Rectal smooth muscle tissue (tissue), 1 donor: ENCODE results near the gene SLC16A9.

Experiments used
- H3K27ac ChIP-seq: one replicate; pipeline ENCODE4 v1.7.0; 2013; ENCODE audit warnings: low read depth, low read length, inconsistent platforms
- H3K27me3 ChIP-seq: one replicate; pipeline ENCODE4 v1.7.0; 2013; ENCODE audit warnings: low read length; ENCODE audit not compliant: control insufficient read depth, insufficient read depth
- H3K36me3 ChIP-seq: one replicate; pipeline ENCODE4 v1.7.0; 2013; ENCODE audit warnings: low read length; ENCODE audit not compliant: control insufficient read depth, insufficient read depth
- H3K4me1 ChIP-seq: one replicate; pipeline ENCODE4 v1.7.0; 2013; ENCODE audit warnings: low read length; ENCODE audit not compliant: control insufficient read depth, insufficient read depth
- H3K4me3 ChIP-seq: one replicate; pipeline ENCODE4 v1.7.0; 2013; ENCODE audit warnings: low read length
- H3K9ac ChIP-seq: one replicate; pipeline ENCODE4 v1.7.0; 2013; ENCODE audit warnings: low read length

The SLC16A9 gene

DNA sequence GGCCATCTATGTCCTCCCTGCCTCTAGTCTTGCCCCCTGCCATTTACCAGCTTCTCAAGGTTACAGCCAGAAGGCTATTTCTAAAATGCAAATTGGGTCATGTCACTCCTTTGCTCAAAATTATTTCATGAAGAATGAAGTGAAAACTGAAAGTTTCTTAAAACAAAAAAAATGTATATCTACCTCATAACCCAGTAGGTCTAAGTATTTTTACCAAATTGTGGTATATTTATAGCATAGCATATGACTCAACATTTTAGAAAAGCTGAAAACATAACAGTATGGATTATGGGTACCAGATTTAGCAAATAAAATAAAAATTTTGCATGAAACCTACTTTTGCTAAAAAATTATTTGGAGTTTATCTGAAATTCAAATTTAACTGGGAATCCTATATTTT is 78.4 kb downstream of the SLC16A9 start:
- no peak overlapping the region for H3K27ac ChIP-seq
- H3K4me1 ChIP-seq: no peaks in the 10 kb centered on the region
- no peak overlapping the region for H3K4me3 ChIP-seq
- no peaks in the 10 kb centered on the region for H3K27me3 ChIP-seq
- H3K36me3 ChIP-seq: no peaks in the 10 kb centered on the region
- H3K9ac ChIP-seq: no peak overlapping the region

DNA sequence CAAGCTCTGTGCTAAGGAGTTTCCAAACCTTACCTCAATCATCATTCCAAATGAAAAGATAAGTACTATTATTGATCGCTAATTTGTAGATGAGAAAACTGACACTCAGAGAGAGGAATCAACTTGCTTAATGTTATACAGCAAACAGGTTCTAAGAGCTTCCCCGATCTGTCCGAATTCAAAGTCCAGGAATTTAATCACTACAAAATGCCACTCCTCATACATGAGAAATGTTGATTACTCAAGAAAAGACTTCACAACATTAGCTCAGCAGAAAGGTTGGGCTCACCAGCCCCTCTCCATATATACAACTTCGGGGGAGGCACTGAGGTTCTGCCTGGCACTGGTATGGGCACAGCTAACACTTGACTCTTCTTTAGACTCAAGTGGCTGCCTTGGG is 80.7 kb downstream of the SLC16A9 start:
- Histone ChIP-seq H3K27ac (no peak overlapping the region), H3K9ac (no peak overlapping the region), H3K4me1 (no peaks in the 10 kb centered on the region), H3K36me3 (no peaks in the 10 kb centered on the region), H3K4me3 (no peak overlapping the region), H3K27me3 (no peaks in the 10 kb centered on the region)

DNA sequence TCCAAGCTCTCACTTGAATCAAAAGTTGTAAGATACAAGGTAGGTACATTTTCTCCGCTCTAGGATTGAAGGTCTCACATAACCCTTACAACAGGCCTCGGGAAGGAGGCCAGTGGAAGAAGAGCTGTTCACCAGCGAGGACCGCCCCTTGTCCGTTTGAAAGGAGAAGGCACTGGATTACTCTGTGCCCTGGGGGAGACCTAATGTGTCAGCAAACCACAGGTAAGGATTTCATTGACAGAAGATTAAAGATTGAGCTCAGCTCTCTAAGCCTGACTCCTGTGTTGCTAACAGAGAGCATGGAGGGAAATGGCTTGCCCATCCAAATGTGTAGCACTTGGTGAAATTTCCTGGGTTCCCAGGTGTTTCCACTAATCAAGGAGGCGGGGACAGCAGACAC is 81.2 kb downstream of the SLC16A9 start:
- Histone ChIP-seq H3K4me3 (no peak overlapping the region), H3K36me3 (no peaks in the 10 kb centered on the region), H3K9ac (no peak overlapping the region), H3K4me1 (no peaks in the 10 kb centered on the region), H3K27me3 (no peaks in the 10 kb centered on the region), H3K27ac (no peak overlapping the region)

DNA sequence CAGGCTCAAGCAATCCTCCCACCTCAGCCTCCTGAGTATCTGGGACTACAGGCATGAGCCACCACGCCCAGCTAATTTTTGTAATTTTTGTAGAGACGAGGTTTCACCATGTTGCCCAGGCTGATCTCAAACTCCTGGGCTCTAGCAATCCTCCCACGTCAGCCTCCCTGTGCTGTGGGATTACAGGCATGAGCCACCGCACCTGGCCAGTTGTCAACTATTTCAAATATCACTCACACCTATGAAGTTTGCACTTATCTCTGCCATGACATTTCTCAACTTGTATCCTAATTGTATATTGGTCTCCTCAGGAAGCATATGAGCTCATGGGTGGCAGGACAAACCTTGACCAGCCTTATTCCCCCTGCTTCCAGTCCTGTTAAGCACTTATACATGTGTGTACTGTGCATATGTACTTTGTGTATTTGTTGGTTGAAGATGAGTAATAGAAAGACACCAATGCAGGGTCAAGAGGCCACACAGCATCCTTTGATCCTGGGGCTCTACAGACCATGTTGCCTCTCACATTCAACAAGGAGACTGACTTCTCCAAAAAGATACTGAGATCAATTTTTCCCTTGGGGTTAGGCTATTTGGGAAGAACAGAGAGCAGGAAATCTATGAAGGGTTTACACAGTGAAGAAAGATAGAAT is 82.2 kb downstream of the SLC16A9 start:
- no peaks in the 10 kb centered on the region for H3K36me3 ChIP-seq
- no peak overlapping the region for H3K4me3 ChIP-seq
- H3K4me1 ChIP-seq: no peaks in the 10 kb centered on the region
- no peak overlapping the region for H3K9ac ChIP-seq
- no peaks in the 10 kb centered on the region for H3K27me3 ChIP-seq
- no peak overlapping the region for H3K27ac ChIP-seq

DNA sequence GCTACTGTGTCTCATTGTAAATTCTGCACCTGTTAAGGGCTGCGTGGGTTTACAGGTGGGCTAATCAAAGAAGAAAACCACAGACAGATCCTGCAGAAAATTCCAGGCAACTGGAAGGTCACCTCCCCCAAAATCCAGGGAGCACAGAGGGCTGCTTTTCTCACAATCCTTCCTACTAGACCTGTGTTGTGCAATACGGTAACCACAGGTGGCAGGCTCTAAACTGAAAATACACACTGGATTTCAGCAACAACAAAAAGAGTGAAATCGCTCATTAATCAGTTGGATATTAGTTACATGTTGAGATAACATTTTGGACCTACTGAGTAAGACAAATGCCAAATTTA is 83.2 kb downstream of the SLC16A9 start:
- Histone ChIP-seq H3K27ac (no peak overlapping the region), H3K9ac (no peak overlapping the region), H3K4me3 (no peak overlapping the region), H3K4me1 (no peaks in the 10 kb centered on the region), H3K27me3 (no peaks in the 10 kb centered on the region), H3K36me3 (no peaks in the 10 kb centered on the region)

DNA sequence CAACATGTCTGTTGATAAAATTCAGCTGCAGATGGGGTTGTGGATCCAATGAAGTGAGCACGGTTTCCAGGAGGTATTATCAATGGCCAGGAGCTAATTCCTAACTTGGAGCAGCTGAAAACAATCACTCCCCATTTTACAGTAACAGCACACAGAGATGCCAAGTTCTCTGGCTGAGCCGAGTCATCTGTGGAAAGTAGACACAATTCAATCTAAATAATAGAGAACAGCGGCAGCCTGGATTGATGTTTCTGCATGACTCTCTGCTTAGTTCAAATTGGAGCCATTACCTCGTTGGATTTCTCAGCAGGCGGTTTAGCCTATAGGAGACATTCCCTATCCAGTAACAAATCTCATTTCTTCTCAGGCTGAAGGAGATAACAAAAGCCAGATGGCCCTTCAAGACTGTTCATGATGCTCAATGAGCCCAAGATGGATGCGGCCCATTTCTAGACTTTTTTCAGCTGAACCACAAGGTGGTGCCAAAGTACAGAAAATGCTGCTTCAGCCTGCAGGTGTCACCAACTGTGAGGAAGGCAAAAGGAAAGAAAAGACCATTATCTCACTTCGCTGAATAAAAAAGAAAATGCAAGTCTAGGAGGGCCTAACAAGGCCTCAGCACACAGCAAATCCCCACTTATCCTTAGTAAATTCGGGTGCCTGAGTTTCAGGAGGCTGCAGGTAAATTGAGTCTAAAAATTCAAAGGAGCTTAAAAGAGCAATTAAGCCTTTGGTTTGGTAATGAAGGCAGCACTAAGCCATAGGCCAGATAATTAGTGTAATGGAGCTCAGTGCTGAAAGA is 83.7 kb downstream of the SLC16A9 start:
- no peaks in the 10 kb centered on the region for H3K27me3 ChIP-seq
- H3K4me1 ChIP-seq: no peaks in the 10 kb centered on the region
- no peak overlapping the region for H3K4me3 ChIP-seq
- H3K36me3 ChIP-seq: no peaks in the 10 kb centered on the region
- H3K27ac ChIP-seq: no peak overlapping the region
- no peak overlapping the region for H3K9ac ChIP-seq

DNA sequence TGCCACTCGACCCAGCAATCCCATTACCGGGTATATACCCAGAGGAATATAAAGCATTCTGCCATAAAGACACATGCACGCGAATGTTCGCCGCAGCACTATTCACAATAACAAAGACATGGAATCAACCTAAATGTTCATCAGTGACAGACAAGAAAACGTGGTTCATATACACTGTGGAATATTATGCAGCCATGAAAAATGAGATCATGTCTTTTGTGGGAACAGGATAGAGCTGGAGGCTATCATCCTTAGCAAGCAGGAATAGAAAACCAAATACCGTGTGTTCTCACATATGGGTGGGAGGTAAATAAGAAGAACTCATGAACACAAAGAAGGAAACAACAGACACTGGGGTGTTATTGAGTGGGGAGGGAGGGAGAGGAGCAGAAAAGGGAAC is 84.7 kb downstream of the SLC16A9 start:
- Histone ChIP-seq H3K4me3 (no peak overlapping the region), H3K4me1 (no peaks in the 10 kb centered on the region), H3K27me3 (no peaks in the 10 kb centered on the region), H3K36me3 (no peaks in the 10 kb centered on the region), H3K27ac (no peak overlapping the region), H3K9ac (no peak overlapping the region)

DNA sequence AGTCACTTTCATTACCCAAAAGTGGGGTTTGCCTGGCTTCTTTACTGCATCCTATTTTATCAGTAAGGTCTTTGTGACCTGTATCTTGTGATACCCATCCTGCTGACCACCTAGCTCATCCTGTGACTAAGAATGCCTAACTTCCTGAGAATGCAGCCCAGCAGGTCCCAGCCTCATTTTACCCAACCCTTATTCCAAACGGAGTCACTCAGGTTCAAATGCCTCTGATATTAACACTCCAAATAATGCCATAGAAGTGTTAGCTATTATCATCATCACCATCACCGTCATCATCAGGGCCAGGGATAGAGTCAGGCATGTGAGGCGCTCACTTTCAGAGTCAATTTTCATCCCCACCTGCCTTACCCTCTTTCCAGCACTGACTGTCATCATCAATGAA is 85.5 kb downstream of the SLC16A9 start:
- H3K9ac ChIP-seq: no peak overlapping the region
- no peak overlapping the region for H3K27ac ChIP-seq
- no peaks in the 10 kb centered on the region for H3K4me1 ChIP-seq
- no peaks in the 10 kb centered on the region for H3K36me3 ChIP-seq
- H3K4me3 ChIP-seq: no peak overlapping the region
- no peaks in the 10 kb centered on the region for H3K27me3 ChIP-seq

DNA sequence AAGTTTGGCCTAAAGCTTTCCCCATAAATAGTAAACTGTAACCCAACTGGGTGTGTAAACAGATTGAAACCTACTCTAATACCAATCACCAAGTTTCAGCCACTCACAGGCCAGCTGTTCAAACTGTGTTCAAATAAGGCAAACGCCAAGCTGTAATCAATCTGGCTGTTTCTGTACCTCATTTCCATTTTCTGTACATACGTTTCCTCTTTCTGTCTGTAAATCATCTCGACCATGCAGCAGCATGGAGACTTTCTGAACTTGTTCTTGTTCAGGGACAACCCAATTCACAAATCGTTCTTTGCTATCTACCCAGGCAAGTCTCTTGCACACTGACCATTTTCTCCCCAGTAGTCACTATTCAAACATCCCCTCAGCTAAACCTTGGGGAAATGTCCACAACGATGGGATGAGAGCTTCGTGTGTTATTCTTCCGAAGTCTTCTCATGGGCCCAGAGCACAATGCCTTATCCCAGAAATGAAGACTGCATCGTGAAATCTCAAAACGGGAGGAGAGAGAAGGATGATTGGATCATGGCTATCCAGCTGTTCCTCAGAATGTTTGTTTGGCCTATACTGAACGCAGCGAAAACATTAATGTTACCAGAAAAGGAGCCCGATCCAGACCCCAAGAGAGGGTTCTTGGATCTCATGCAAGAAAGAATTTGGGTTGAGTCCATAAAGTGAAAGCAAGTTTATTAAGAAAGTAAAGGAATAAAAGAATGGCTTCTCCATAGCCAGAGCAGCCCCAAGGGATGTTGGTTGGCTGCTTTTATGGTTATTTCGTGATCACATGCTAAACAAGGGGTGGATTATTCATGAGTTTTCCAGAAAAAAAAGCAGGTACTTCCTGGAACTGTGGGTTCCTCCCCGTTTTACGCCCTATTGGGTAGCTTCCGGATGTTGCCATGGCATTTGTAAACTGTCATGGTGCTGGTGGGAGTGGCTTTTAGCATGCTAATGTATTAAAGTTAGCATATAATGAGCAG is 86.2 kb downstream of the SLC16A9 start:
- Histone ChIP-seq H3K9ac (no peak overlapping the region), H3K36me3 (no peaks in the 10 kb centered on the region), H3K27me3 (no peaks in the 10 kb centered on the region), H3K4me1 (no peaks in the 10 kb centered on the region), H3K4me3 (no peak overlapping the region), H3K27ac (no peak overlapping the region)

DNA sequence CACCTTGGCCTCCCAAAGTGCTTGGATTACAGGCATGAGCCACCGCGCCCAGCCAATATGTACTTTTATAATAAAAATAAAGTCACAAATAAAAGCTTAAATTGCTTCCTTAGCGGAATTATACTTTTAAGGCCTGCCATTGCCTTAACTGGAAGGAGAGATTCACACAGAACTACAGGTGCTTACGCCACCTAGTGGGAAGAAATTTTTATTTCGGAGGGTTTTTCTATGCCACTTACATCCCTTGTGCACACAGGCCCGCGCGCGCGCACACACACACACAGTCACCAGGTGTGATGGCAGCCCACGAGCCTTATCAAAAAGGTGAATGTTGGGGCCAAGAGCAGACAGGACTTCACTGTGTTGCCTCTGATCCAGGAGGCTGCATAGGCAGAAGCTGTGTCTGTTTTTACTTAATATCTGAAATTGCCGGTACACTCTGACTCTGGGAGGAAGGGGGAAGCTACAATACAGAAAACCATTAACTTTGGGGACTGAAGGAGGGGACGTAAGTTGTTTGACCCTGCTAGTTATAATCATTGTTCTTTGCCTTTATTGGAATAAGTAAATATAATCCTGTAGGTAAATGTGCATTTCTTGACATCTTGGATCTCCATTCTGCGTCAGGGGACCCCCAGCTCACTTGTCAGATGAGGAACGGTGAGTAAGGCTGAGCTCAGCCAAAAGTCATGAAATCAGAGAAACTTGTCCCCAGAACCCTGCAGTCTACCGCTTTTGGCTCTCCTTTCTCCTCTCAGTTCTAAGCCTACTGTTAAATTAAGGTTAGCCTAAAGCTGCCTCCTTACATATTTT is 87.1 kb downstream of the SLC16A9 start:
- H3K27ac ChIP-seq: no peak overlapping the region
- H3K9ac ChIP-seq: no peak overlapping the region
- no peak overlapping the region for H3K4me3 ChIP-seq
- H3K36me3 ChIP-seq: no peaks in the 10 kb centered on the region
- no peaks in the 10 kb centered on the region for H3K27me3 ChIP-seq
- no peaks in the 10 kb centered on the region for H3K4me1 ChIP-seq

DNA sequence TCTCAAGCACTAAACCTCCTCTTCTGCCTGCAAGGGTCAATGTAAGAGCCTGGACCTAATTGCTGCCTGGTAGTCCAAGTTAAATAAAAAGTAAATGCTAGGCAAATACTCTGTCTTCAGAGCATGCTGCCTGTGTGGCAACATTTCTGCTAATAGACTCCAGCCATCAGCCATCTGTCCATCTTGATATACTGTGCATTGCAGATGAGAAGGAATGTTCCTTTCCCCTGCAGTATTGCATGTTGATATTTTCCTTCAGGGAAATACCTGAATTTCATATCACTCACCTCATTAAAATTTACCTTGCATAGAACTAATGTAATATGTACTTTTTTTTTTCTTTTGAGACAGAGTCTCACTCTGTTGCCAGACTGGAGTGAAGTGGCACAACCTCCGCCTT is 87.9 kb downstream of the SLC16A9 start:
- no peak overlapping the region for H3K4me3 ChIP-seq
- H3K9ac ChIP-seq: no peak overlapping the region
- H3K27me3 ChIP-seq: no peaks in the 10 kb centered on the region
- H3K4me1 ChIP-seq: no peaks in the 10 kb centered on the region
- no peaks in the 10 kb centered on the region for H3K36me3 ChIP-seq
- H3K27ac ChIP-seq: no peak overlapping the region

DNA sequence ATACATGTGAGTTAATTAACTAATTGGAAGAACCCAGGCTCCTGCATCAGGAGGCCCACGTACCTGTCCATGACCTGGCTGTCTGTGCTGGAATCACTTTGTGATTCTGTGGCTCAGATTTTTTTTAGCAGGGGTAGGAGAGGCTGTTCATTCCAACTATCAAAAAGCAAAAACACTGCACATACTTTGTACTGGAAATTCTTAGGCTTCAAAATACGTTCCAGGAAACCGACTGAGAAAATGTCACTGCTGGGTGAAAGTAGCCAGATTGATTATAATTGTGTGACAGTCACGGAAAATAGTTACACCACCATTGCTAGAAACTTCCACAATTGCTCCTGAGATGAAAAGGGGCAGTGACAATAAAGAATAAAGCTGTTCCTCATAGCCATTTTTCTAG is 91.0 kb downstream of the SLC16A9 start:
- Histone ChIP-seq H3K4me3 (no peak overlapping the region), H3K9ac (no peak overlapping the region), H3K27ac (no peak overlapping the region), H3K27me3 (no peaks in the 10 kb centered on the region), H3K4me1 (no peaks in the 10 kb centered on the region), H3K36me3 (no peaks in the 10 kb centered on the region)
